ENCODE data around the gene PNPLA8. TPM values are rescaled to one million over a fixed set of nuclear protein-coding genes. Genes with fewer than 3 reads are reported as not detected.

Gene PNPLA8
- total and polyA plus RNA-seq, 2 donors (not counting 3 experiments of a cell fraction or from before 2014, with no cell fraction given) = 5.9 to 19.9 TPM

GRCh38 chr7:108525327-108525984, 479 bp downstream of the PNPLA8 start:
- FAIRE-seq (peak; percentile 31), DNase-seq (ENCODE audit: low read depth, low spot score) (peak; percentile 75)
- Histone ChIP-seq H3K9ac (replicated peaks; ENCODE audit: extremely low read depth, insufficient read depth, low read length) (peak overlapping the region; percentile 94), H4K20me1 (replicated peaks; ENCODE audit: control insufficient read depth, extremely low read depth, insufficient read depth, low read length) (no peaks in the 10 kb centered on the region), H3K36me3 (ENCODE audit: control insufficient read depth in 2 of 2, extremely low read depth in 1 of 2, insufficient read depth in 2 of 2, low read length in 2 of 2) (no peaks in the 10 kb centered on the region), H3K4me3 (replicated peaks in 1 of 3; ENCODE audit: insufficient read depth in 1 of 3, low read depth in 1 of 3, low read length in 3 of 3) (peak overlapping the region; percentile 69 to 95 (median 73)), H3K4me2 (ENCODE audit: insufficient read depth, low read length) (peak overlapping the region; percentile 93), H3K79me2 (ENCODE audit: control insufficient read depth, insufficient read depth, low read length) (peaks cover 26% of the 10 kb centered on the region), H3K9me3 (replicated peaks; ENCODE audit: control insufficient read depth, insufficient read depth, low read length) (no peaks in the 10 kb centered on the region), H3K27ac (ENCODE audit: insufficient read depth, low read depth, low read length) (peak overlapping the region; percentile 93), H3K27me3 (ENCODE audit: control insufficient read depth in 2 of 2, insufficient read depth in 2 of 2, low read length in 2 of 2) (no peaks in the 10 kb centered on the region), H3K9me1 (replicated peaks; ENCODE audit: control insufficient read depth, extremely low read depth, insufficient read depth, low read length) (no peaks in the 10 kb centered on the region), H2AFZ (ENCODE audit: low read depth, low read length) (peak overlapping the region; percentile 60), H3K4me1 (ENCODE audit: control insufficient read depth, extremely low read depth, insufficient read depth, low read length) (peaks cover 17% of the 10 kb centered on the region)
- dilution Hi-C loops (cut with MboI; ENCODE audit: extremely low pct_ligation_motif_present, low sequenced_read_pairs) (no loop called here), intact Hi-C loops (cut with micrococcal nuclease) (no loop called here)
- TSS peak; percentile 54 for BruUV-seq (replicated peaks)
- TF ChIP-seq JUN (IDR thresholded peaks at IDR 0.05; ENCODE audit: borderline replicate concordance, insufficient read depth, insufficient read length, low read depth) = peak; percentile 76
- TF ChIP-seq, protein P1, sequence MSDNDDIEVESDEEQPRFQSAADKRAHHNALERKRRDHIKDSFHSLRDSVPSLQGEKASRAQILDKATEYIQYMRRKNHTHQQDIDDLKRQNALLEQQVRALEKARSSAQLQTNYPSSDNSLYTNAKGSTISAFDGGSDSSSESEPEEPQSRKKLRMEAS (IDR thresholded peaks at IDR 0.05; ENCODE audit: insufficient read depth, insufficient read length) = no peak
- peak in 1 of 2 donors; percentile 8 for TF ChIP-seq CTCF (IDR thresholded peaks at IDR 0.05; ENCODE audit: extremely low read depth in 1 of 2, insufficient read depth in 1 of 2, low read depth in 1 of 2, low read length in 2 of 2)
- TF ChIP-seq FOS (IDR thresholded peaks at IDR 0.05; ENCODE audit: borderline replicate concordance, insufficient read depth, low read length) = peak; percentile 73
- CTCF ChIA-PET = interaction anchor here (0.9 to 1.6 kb wide), 4 partner anchors 8 to 28 kb away, joined by 3 to 5 read pairs (median 4); no protein-coding TSS in a partner anchor
- POLR2A ChIA-PET = interaction anchor here (1.2 to 2.3 kb wide), 2 partner anchors 44 to 69 kb away, joined by 3 to 9 read pairs; partner anchors contain the start of genes DNAJB9, NRCAM and THAP5

Measured in endothelial cell of umbilical vein (primary cell).